Tibial artery (tissue), 4 donors: ENCODE data around the gene MBIP.

Experiments used
- DNase-seq, 2 donors: peaks; one replicate each; pipeline ENCODE4 v3.0.0-alpha.2; 2019
- H3K27ac ChIP-seq, 2 donors: fragments of 200-600 bp; sonication (generic) in 1 of 2; 1 replicate in 1 of 2; 2 replicates in 1 of 2; pipeline ENCODE4 v1.5.1; 2018 to 2019; ENCODE audit warnings: mild to moderate bottlenecking in 1 of 2
- H3K27me3 ChIP-seq, 2 donors: fragments of 200-600 bp; sonication (generic) in 1 of 2; one replicate each; pipeline versions ENCODE4 v1.5.1 to v1.6.0; 2016 to 2019
- H3K36me3 ChIP-seq, 3 donors: fragments of 200-600 bp; sonication (generic) in 2 of 3; one replicate each; pipeline ENCODE4 v1.5.1; 2016 to 2019; ENCODE audit warnings: mild to moderate bottlenecking in 2 of 3
- H3K4me1 ChIP-seq, 4 donors: fragments of 200-600 bp; sonication (generic) in 2 of 4; 1 replicate in 3 of 4; 2 replicates in 1 of 4; pipeline ENCODE4 v1.5.1; 2016 to 2019
- H3K4me3 ChIP-seq, 2 donors: fragments of 200-600 bp; sonication (generic) in 1 of 2; 1 replicate in 1 of 2; 2 replicates in 1 of 2; pipeline ENCODE4 v1.5.1; 2018 to 2019; ENCODE audit warnings: mild to moderate bottlenecking in 2 of 2
- H3K9me3 ChIP-seq, 3 donors: fragments of 200-600 bp; sonication (generic) in 1 of 3; one replicate each; pipeline ENCODE4 v1.5.1; 2016 to 2019
- intact Hi-C: fragments of 100-400 bp; cut with DNase I; formaldehyde crosslinking; loops from one replicate; pipeline ENCODE4 v1.15.0; 2023; ENCODE audit warnings: low total_unique reads
- TF ChIP-seq, protein P1 (sequence below), 2 experiments: fragments of 200-600 bp in 1 of 2; fragments of 450-650 bp in 1 of 2; IDR thresholded peaks; one replicate each; pipeline ENCODE4 v1.5.1; 2017 to 2019; ENCODE audit warnings: antibody characterized with exemption in 2 of 2, mild to moderate bottlenecking in 1 of 2, moderate library complexity in 1 of 2

MBIP gene

DNA sequence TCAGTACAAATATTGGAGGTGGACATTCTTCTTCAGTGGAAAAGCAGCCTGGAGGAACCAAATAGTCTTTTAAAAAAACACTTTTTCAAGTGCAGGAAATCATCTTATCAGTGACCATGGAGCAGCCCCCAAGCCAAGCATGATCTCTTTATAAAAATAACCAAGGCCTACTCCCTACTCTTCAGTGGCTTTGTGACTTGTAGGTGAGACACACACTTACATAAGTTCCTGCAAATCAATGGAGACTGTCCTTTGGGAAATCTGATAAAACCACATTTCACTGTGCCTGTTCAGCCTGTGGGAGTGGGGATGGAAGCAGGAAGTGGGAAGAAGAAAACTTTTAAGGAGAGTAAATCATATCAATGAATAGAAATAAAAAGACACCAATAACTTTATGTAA, 56.3 kb downstream of the MBIP start:
- Histone ChIP-seq H3K36me3 (no peaks in the 10 kb centered on the region), H3K4me3 (no peak overlapping the region), H3K9me3 (no peaks in the 10 kb centered on the region), H3K27ac (no peak overlapping the region), H3K4me1 (no peaks in the 10 kb centered on the region), H3K27me3 (no peaks in the 10 kb centered on the region)
- intact Hi-C loops = no loop called here
- TF ChIP-seq, protein P1, sequence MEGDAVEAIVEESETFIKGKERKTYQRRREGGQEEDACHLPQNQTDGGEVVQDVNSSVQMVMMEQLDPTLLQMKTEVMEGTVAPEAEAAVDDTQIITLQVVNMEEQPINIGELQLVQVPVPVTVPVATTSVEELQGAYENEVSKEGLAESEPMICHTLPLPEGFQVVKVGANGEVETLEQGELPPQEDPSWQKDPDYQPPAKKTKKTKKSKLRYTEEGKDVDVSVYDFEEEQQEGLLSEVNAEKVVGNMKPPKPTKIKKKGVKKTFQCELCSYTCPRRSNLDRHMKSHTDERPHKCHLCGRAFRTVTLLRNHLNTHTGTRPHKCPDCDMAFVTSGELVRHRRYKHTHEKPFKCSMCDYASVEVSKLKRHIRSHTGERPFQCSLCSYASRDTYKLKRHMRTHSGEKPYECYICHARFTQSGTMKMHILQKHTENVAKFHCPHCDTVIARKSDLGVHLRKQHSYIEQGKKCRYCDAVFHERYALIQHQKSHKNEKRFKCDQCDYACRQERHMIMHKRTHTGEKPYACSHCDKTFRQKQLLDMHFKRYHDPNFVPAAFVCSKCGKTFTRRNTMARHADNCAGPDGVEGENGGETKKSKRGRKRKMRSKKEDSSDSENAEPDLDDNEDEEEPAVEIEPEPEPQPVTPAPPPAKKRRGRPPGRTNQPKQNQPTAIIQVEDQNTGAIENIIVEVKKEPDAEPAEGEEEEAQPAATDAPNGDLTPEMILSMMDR (IDR thresholded peaks at IDR 0.05) = no peak
- no peak for DNase-seq

DNA sequence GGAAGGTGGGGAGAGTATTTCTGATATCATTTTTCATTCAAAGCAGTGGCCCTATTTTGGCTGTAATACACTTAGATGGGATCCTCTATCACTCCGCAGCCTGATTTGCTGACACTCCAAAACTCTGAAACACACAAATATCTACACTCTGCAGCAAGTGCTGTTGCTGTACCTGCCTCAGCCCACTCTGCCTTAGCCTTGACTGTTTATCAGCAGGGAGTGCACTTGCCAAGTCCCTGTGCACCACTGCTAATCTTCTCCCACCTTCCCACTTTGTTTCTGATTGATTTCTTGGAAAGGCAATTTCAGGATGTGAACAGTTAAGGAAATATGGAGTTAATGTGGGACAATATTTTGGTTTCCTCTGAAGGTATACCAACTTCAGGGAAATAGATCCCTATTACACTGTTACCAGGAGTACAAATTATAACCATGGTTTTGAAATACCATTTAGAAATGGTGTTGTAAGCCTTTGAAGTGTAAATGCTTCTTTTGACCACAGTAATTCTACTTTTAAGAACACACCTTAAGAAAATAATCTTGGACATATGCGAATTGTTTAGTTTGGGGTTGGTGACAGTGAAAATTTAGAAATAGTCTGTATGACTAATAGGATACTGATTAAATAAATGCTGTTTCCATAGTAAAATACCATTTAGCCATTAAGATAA, 59.3 kb downstream of the MBIP start:
- TF ChIP-seq, protein P1 (IDR thresholded peaks at IDR 0.05) = no peak
- Histone ChIP-seq H3K9me3 (no peaks in the 10 kb centered on the region), H3K27ac (no peak overlapping the region), H3K36me3 (no peaks in the 10 kb centered on the region), H3K27me3 (no peaks in the 10 kb centered on the region), H3K4me1 (no peaks in the 10 kb centered on the region), H3K4me3 (no peak overlapping the region)
- no peak for DNase-seq
- intact Hi-C loops = no loop called here

DNA sequence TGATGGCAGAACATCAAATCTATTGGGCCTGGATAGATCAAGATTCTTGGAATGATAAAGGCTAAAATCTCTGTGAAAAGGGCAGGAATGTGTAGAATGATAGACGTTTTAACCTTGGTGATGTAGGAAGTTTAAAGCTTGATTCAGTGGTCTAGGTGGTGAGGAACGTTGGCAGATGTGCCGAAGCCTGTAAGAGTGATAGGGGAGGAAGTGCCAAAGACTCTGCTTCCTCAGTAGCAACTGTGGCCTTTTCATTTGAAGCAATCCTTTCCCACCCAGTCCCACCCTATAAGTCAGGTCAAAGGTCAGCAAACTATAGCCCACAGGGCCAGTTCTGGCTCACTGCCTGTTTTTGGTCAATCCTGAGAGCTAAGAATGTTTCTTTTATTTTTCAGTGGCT, 62.2 kb downstream of the MBIP start:
- H3K36me3 ChIP-seq = no peaks in the 10 kb centered on the region
- H3K27me3 ChIP-seq = no peaks in the 10 kb centered on the region
- intact Hi-C loops = no loop called here
- H3K4me3 ChIP-seq = no peak overlapping the region
- no peak for DNase-seq
- no peak overlapping the region for H3K27ac ChIP-seq
- H3K4me1 ChIP-seq = no peaks in the 10 kb centered on the region
- H3K9me3 ChIP-seq = no peaks in the 10 kb centered on the region
- TF ChIP-seq, protein P1 (IDR thresholded peaks at IDR 0.05) = no peak

DNA sequence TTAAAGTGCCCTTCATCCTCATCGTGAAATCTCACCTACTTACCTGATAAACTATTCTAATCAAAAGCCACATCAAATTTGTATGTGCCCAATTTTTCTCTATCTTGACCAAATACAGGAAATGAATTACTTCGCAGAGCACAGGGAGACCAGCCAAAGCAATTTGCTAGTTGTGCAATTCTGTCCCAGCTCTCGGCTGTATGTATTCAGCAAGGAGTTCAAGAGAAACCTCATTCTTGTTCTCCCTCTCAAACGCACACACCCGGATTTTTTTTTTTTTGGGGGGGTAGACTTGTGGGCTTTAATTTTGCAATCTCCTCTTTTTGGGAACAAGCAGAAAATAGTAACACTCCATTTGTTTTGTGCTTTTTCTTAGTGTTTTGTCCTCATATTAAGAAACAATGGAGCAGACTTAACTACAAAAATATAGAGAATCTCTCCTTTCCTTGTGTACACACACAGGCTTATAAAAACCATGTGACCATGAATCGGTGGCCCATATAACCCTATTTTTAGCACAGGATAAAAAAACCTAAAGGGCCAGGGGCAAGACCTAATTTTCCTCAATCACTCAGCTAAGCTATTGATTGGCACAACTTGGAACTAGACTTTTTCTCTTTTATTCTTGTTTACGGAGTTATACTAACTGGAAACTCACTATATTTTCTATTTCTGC, 64.2 kb downstream of the MBIP start:
- Histone ChIP-seq H3K4me1 (no peaks in the 10 kb centered on the region), H3K9me3 (no peaks in the 10 kb centered on the region), H3K27me3 (no peaks in the 10 kb centered on the region), H3K27ac (no peak overlapping the region), H3K36me3 (no peaks in the 10 kb centered on the region), H3K4me3 (no peak overlapping the region)
- TF ChIP-seq, protein P1 (IDR thresholded peaks at IDR 0.05) = no peak
- peak in 1 of 2 donors; percentile 65 for DNase-seq
- intact Hi-C loops = no loop called here

DNA sequence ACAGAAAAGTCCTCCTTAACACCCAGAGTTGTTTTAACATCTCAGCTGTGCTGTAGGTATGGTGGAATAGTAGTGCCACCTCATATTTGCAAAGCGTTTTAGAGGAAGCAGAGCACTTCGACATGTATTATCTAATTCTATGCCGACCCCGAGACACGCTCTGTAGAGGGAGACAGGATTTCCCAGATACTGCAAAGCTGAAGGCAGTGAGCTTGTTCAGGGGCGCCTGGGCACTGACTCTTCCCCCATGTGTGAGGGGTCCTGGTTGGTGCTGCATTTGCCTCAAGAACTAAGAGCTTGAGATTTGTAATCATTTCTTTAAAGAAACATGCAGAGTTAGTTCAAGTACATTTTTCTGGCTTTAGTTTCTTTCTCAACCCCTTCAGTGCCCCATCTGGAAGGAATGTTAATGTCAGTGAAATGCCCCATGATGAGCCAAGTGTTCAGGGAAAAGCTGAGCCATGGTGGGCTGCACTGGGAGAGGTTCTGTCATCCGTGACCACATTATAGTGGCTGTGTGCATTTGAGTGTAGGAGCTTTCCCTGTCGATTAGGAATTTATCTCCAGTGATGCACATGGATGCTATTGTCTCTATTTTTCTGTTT, 66.3 kb downstream of the MBIP start:
- no peak overlapping the region for H3K4me3 ChIP-seq
- no peaks in the 10 kb centered on the region for H3K9me3 ChIP-seq
- intact Hi-C loops = no loop called here
- no peaks in the 10 kb centered on the region for H3K4me1 ChIP-seq
- H3K27me3 ChIP-seq = no peaks in the 10 kb centered on the region
- H3K27ac ChIP-seq = no peak overlapping the region
- DNase-seq = no peak
- no peaks in the 10 kb centered on the region for H3K36me3 ChIP-seq
- TF ChIP-seq, protein P1 (IDR thresholded peaks at IDR 0.05) = no peak
